ENCODE data around the gene ASB18. TPM values are rescaled to one million over a fixed set of nuclear protein-coding genes. Genes with fewer than 3 reads are reported as not detected.

Gene ASB18
- total and polyA plus RNA-seq, 2 of the 13 experiments (the other 11 are each of a cell fraction or from before 2014, with no cell fraction given): not detected

GRCh38 chr2:236167297-236168109 lies 96.7 kb downstream of the ASB18 start (continued):
- TF ChIP-seq GLMP (CRISPR knock-in tag; IDR thresholded peaks at IDR 0.05; ENCODE audit: borderline replicate concordance) (no peak), MAFK (conservative IDR thresholded peaks at IDR 0.05 in 1 of 2, IDR thresholded peaks at IDR 0.05 in 1 of 2; ENCODE audit: low read length in 2 of 2) (no peak), FOXC1 (CRISPR knock-in tag; IDR thresholded peaks at IDR 0.05; ENCODE audit: borderline replicate concordance) (no peak)
- TF ChIP-seq, protein P1, sequence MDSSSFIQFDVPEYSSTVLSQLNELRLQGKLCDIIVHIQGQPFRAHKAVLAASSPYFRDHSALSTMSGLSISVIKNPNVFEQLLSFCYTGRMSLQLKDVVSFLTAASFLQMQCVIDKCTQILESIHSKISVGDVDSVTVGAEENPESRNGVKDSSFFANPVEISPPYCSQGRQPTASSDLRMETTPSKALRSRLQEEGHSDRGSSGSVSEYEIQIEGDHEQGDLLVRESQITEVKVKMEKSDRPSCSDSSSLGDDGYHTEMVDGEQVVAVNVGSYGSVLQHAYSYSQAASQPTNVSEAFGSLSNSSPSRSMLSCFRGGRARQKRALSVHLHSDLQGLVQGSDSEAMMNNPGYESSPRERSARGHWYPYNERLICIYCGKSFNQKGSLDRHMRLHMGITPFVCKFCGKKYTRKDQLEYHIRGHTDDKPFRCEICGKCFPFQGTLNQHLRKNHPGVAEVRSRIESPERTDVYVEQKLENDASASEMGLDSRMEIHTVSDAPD (CRISPR knock-in tag; IDR thresholded peaks at IDR 0.05): 0 out of 2 replicates have a peak, but pooled peaks have one; percentile 41

- ATAC-seq: peak; percentile 37
- no TSS peak for BruUV-seq (replicated peaks)
- Histone ChIP-seq H3K9me3 (ENCODE audit: low read length) (no peaks in the 10 kb centered on the region), H2AFZ (ENCODE audit: low read length) (no peak overlapping the region), H3K4me3 (replicated peaks in 1 of 3; ENCODE audit: insufficient read depth in 1 of 3, low read depth in 2 of 3, low read length in 3 of 3) (peak overlapping the region; percentile 53 to 72 (median 54); a peak in 4 of 6 replicates), H3K27me3 (ENCODE audit: control insufficient read depth in 1 of 2, insufficient read depth in 2 of 2, low read length in 2 of 2) (peaks cover 29 to 98% of the 10 kb centered on the region in 2 experiments), H3K4me2 (ENCODE audit: low read depth, low read length) (peak overlapping the region; percentile 84), H3K9ac (ENCODE audit: insufficient read depth, low read depth, low read length) (no peak overlapping the region), H3K36me3 (replicated peaks in 1 of 2; ENCODE audit: control insufficient read depth in 1 of 2, insufficient read depth in 2 of 2, low read length in 2 of 2) (no peaks in the 10 kb centered on the region), H3K27ac (ENCODE audit: extremely low read length, insufficient read depth, low read length) (no peak overlapping the region), H3K4me1 (ENCODE audit: insufficient read depth, low read length) (peaks cover 19% of the 10 kb centered on the region), H3K79me2 (ENCODE audit: insufficient read depth, low read length) (no peaks in the 10 kb centered on the region), H4K20me1 (ENCODE audit: insufficient read depth, low read length) (peaks cover 20% of the 10 kb centered on the region)
- no peak for FAIRE-seq
- CTCF ChIA-PET (ENCODE audit: low intra/inter-chr PET ratio, low total read pairs): no interaction called here
- in situ Hi-C loops (cut with HindIII; ENCODE audit: extremely low pct_ligation_motif_present, low pct_unique_long_range_greater_than_20kb): no loop called here
- WGBS (ENCODE audit: low lambda C conversion rate): 20% methylated on average over 13 of the region's 29 CpGs
- intact Hi-C loops (cut with micrococcal nuclease; ENCODE audit: unreplicated experiment): no loop called here
- no peak for DNase-seq (ENCODE audit: low spot score)
- POLR2A ChIA-PET: no interaction called here
- no peak for TF ChIP-seq ZNF780A (CRISPR knock-in tag; IDR thresholded peaks at IDR 0.05)
- TF ChIP-seq DZIP1 (CRISPR knock-in tag; IDR thresholded peaks at IDR 0.05): no peak
- no peak for TF ChIP-seq CENPT (CRISPR knock-in tag; IDR thresholded peaks at IDR 0.05; ENCODE audit: low read depth)
- no peak for TF ChIP-seq HDAC1 (CRISPR knock-in tag; IDR thresholded peaks at IDR 0.05)
- TF ChIP-seq MZF1 (CRISPR knock-in tag; IDR thresholded peaks at IDR 0.05; ENCODE audit: borderline replicate concordance): no peak
- TF ChIP-seq ZNF678 (CRISPR knock-in tag; IDR thresholded peaks at IDR 0.05): 0 out of 2 replicates have a peak, but pooled peaks have one; percentile 28
- TF ChIP-seq JDP2 (CRISPR knock-in tag; IDR thresholded peaks at IDR 0.05; ENCODE audit: borderline replicate concordance): no peak
- no peak for TF ChIP-seq YEATS2 (CRISPR knock-in tag; IDR thresholded peaks at IDR 0.05; ENCODE audit: borderline replicate concordance)
- TF ChIP-seq, protein P2, sequence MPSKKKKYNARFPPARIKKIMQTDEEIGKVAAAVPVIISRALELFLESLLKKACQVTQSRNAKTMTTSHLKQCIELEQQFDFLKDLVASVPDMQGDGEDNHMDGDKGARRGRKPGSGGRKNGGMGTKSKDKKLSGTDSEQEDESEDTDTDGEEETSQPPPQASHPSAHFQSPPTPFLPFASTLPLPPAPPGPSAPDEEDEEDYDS (CRISPR knock-in tag; IDR thresholded peaks at IDR 0.05): no peak
- peak; percentile 38; the same call in 1 of the 2 replicates for TF ChIP-seq KDM5B (CRISPR knock-in tag; IDR thresholded peaks at IDR 0.05; ENCODE audit: borderline replicate concordance)
- TF ChIP-seq ZNF749 (CRISPR knock-in tag; IDR thresholded peaks at IDR 0.05; ENCODE audit: borderline replicate concordance): no peak
- no peak for TF ChIP-seq ZBTB7A (CRISPR knock-in tag; IDR thresholded peaks at IDR 0.05)
These were observed 97.4 kb downstream of the ASB18 start for GRCh38 chr2:236166796-236167296.
